ENCODE results near the gene PCNT. TPM values are rescaled to one million over a fixed set of nuclear protein-coding genes. Genes with fewer than 3 reads are reported as not detected.

The PCNT gene
- total and polyA plus RNA-seq, 9 of the 15 experiments (the other 6 are each of a cell fraction or from before 2014, with no cell fraction given) = 9.1 to 53.5 (median 31.3) TPM

- TF ChIP-seq TOE1 (IDR thresholded peaks at IDR 0.05; ENCODE audit: borderline replicate concordance) (peak; percentile 26; the same call in 1 of the 2 replicates), TOE1 (CRISPR knock-in tag; IDR thresholded peaks at IDR 0.05; ENCODE audit: borderline replicate concordance, low read depth) (no peak), MCM5 (IDR thresholded peaks at IDR 0.05; ENCODE audit: low read depth) (no peak), STAT6 (CRISPR knock-in tag; IDR thresholded peaks at IDR 0.05) (no peak), PPARD (CRISPR knock-in tag; IDR thresholded peaks at IDR 0.05) (no peak), ZBTB33 (CRISPR knock-in tag; IDR thresholded peaks at IDR 0.05) (no peak; the same call in 1 of the 2 replicates), EZH2 (IDR thresholded peaks at IDR 0.05; ENCODE audit: borderline replicate concordance, low read depth, low read length) (no peak), HES1 (IDR thresholded peaks at IDR 0.05; ENCODE audit: low read depth) (no peak), PCBP1 (IDR thresholded peaks at IDR 0.05; ENCODE audit: low read depth, low read length, poor library complexity, severe bottlenecking) (no peak), HINFP (tag; conservative IDR thresholded peaks at IDR 0.05; ENCODE audit: low read depth) (no peak), FIP1L1 (IDR thresholded peaks at IDR 0.05; ENCODE audit: low read depth, low read length, poor library complexity, severe bottlenecking) (peak; percentile 69), ZNF23 (CRISPR knock-in tag; IDR thresholded peaks at IDR 0.05) (no peak), MBD1 (CRISPR knock-in tag; IDR thresholded peaks at IDR 0.05) (no peak), SUPT5H (IDR thresholded peaks at IDR 0.05) (0 out of 2 replicates have a peak, but pooled peaks have one; percentile 60), NFATC3 (IDR thresholded peaks at IDR 0.05) (no peak), ZBTB26 (CRISPR knock-in tag; IDR thresholded peaks at IDR 0.05) (no peak)
Measured at GRCh38 chr21:46324390-46325072, 575 bp downstream of the PCNT start (continued).
